SJCRH30 (cell line): ENCODE data around the gene UBE2D2. TPM values are rescaled to one million over a fixed set of nuclear protein-coding genes. Genes with fewer than 3 reads are reported as not detected.

Source experiments
- DNase-seq, 2 experiments: peaks; one replicate each; pipeline ENCODE4 v3.0.0-alpha.2; 2015 to 2020
- H3K27ac ChIP-seq: fragments of 250-450 bp; sonication (Bioruptor Pico); 2 replicates; pipeline ENCODE4 v1.5.1; 2020; ENCODE audit warnings: mild to moderate bottlenecking, moderate library complexity
- H3K27me3 ChIP-seq: fragments of 250-450 bp; sonication (Bioruptor Pico); 2 replicates; pipeline ENCODE4 v1.5.1; 2020; ENCODE audit warnings: mild to moderate bottlenecking, moderate library complexity
- H3K36me3 ChIP-seq: fragments of 250-450 bp; sonication (Bioruptor Pico); 2 replicates; pipeline ENCODE4 v1.5.1; 2020; ENCODE audit warnings: mild to moderate bottlenecking, moderate library complexity
- H3K4me1 ChIP-seq: fragments of 250-450 bp; sonication (Bioruptor Pico); 2 replicates; pipeline ENCODE4 v1.5.1; 2020; ENCODE audit warnings: mild to moderate bottlenecking, moderate library complexity
- H3K4me3 ChIP-seq: fragments of 250-450 bp; sonication (Bioruptor Pico); 2 replicates; pipeline ENCODE4 v1.5.1; 2020; ENCODE audit warnings: mild to moderate bottlenecking, moderate library complexity
- H3K9me3 ChIP-seq: fragments of 250-450 bp; sonication (Bioruptor Pico); replicated peaks from 2 replicates; pipeline ENCODE4 v1.5.1; 2020; ENCODE audit warnings: mild to moderate bottlenecking, moderate library complexity
- total RNA-seq: library from RNA; depleted of rRNA; stranded (reverse); fragments of >200 nt; shearing (Covaris generic); gene quantifications from 2 replicates; pipeline ENCODE4 v1.2.3, GENCODE V29; 2014; rRNA removed

The UBE2D2 gene
- total RNA-seq, 1 experiment from 2014 or later = 106 TPM

- Histone ChIP-seq H3K4me1 (peaks cover 55% of the 10 kb centered on the region), H3K27ac (peak overlapping the region; percentile 74), H3K4me3 (no peak overlapping the region; the same call in 1 of the 2 replicates), H3K27me3 (no peaks in the 10 kb centered on the region), H3K36me3 (peaks cover 5% of the 10 kb centered on the region; the same call in 1 of the 2 replicates), H3K9me3 (no peaks in the 10 kb centered on the region)
- DNase-seq = peak in 1 of 2 experiments; percentile 52
Measured at GRCh38 chr5:139668924-139669661, 108.0 kb downstream of the UBE2D2 start.

DNA sequence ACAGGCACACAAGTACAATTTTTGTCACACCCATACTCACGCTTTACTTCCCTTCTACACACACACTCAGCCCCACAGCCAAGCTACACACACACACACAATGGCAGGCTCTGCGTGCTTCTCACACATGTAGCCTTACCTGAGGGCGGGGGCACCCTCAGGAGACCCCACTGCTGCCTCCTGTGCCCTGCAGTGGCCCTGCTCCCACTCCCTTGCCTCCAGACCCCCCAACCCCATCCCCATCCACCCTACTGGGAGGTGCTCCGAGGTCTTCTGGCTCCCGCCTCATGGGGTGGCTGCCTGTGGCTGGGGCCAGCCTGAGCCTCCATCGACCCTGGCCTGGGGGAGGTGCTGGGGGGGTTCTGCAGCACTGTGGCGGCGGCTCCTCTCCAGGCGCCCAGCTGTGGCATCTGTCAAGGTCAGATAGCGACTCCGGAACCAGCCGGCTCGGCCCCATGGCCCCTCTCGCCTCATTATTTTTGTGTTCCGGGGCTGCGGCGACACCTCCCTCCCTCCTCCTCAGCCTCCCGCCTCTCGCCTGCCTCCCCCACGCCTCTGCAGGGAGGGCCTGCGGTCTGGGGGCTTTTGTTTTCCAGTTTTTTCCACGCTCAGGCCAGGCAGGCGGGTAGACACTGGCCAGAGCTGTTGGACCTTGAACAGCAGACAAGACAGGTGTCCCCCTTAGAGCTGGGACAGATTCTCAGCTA lies 108.7 kb downstream of the UBE2D2 start:
- Histone ChIP-seq H3K9me3 (no peaks in the 10 kb centered on the region), H3K4me3 (peak overlapping the region; percentile 4; the same call in 1 of the 2 replicates), H3K4me1 (peaks cover 58% of the 10 kb centered on the region), H3K36me3 (peaks cover 4% of the 10 kb centered on the region; the same call in 1 of the 2 replicates), H3K27ac (peak overlapping the region; percentile 74), H3K27me3 (no peaks in the 10 kb centered on the region)
- DNase-seq = peak; percentile 79 to 81

GRCh38 chr5:139670369-139671095 lies 109.4 kb downstream of the UBE2D2 start:
- Histone ChIP-seq H3K4me1 (peaks cover 64% of the 10 kb centered on the region), H3K4me3 (no peak overlapping the region), H3K36me3 (peaks cover 2% of the 10 kb centered on the region; the same call in 1 of the 2 replicates), H3K27me3 (no peaks in the 10 kb centered on the region), H3K9me3 (no peaks in the 10 kb centered on the region), H3K27ac (peak overlapping the region; percentile 74)
- peak in 1 of 2 experiments; percentile 55 for DNase-seq

- H3K4me3 ChIP-seq = peak overlapping the region; percentile 21
- no peaks in the 10 kb centered on the region for H3K9me3 ChIP-seq
- peaks cover 67% of the 10 kb centered on the region for H3K4me1 ChIP-seq
- H3K27ac ChIP-seq = peak overlapping the region; percentile 74
- no peaks in the 10 kb centered on the region for H3K27me3 ChIP-seq
- DNase-seq = peak; percentile 83 to 90
- H3K36me3 ChIP-seq = peaks cover 2% of the 10 kb centered on the region; the same call in 1 of the 2 replicates
Measured at GRCh38 chr5:139671096-139671841, 110.1 kb downstream of the UBE2D2 start.

GRCh38 chr5:139675213-139675612 lies 114.1 kb downstream of the UBE2D2 start:
- Histone ChIP-seq H3K9me3 (no peaks in the 10 kb centered on the region), H3K36me3 (peaks cover 7% of the 10 kb centered on the region; the same call in 1 of the 2 replicates), H3K4me3 (no peak overlapping the region), H3K27me3 (no peaks in the 10 kb centered on the region), H3K4me1 (peaks cover 64% of the 10 kb centered on the region), H3K27ac (peak overlapping the region; percentile 4; the same call in 1 of the 2 replicates)
- DNase-seq = no peak

DNA sequence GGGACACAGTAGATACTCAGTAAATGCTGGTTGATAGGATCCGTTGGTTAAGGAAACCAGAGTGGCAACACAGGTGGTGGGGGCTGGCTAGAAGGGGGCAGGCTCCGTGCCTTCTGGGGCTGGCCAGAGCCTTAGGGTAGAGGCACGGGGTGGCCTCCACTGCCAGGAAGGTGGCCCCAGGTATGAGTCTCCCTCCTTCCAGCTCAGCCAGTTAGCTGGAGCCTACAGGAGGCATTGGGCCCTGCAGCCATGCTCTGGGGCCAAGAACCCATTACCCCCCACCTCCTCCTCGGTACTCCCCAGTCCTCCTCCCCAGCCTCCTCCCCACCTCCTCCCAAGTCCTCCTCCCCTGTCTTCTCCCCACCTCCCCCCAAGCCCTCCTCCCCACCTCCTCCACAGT lies 114.7 kb downstream of the UBE2D2 start:
- Histone ChIP-seq H3K9me3 (no peaks in the 10 kb centered on the region), H3K4me1 (peaks cover 58% of the 10 kb centered on the region), H3K4me3 (no peak overlapping the region), H3K36me3 (peaks cover 7% of the 10 kb centered on the region), H3K27me3 (no peaks in the 10 kb centered on the region), H3K27ac (peak overlapping the region; percentile 4; the same call in 1 of the 2 replicates)
- no peak for DNase-seq

GRCh38 chr5:139676406-139676805 lies 115.3 kb downstream of the UBE2D2 start:
- Histone ChIP-seq H3K27ac (peak overlapping the region; percentile 93), H3K9me3 (no peaks in the 10 kb centered on the region), H3K4me3 (no peak overlapping the region), H3K4me1 (peaks cover 52% of the 10 kb centered on the region), H3K27me3 (no peaks in the 10 kb centered on the region), H3K36me3 (peaks cover 11% of the 10 kb centered on the region)
- DNase-seq = peak; percentile 54 to 65

- Histone ChIP-seq H3K4me3 (peak overlapping the region; percentile 8), H3K36me3 (peaks cover 14% of the 10 kb centered on the region), H3K4me1 (peaks cover 45% of the 10 kb centered on the region), H3K27ac (peak overlapping the region; percentile 93), H3K9me3 (no peaks in the 10 kb centered on the region), H3K27me3 (no peaks in the 10 kb centered on the region)
- peak; percentile 84 to 86 for DNase-seq
Measured at GRCh38 chr5:139676951-139677735, 116.0 kb downstream of the UBE2D2 start.

Other genes starting within 250 kb of the UBE2D2 start
- 125 and 131 TPM in 2 replicates for gene PAIP2, start 219.5 kb upstream of the UBE2D2 start, total RNA-seq
- not detected in 2 replicates for gene SLC23A1, start 178.0 kb upstream of the UBE2D2 start, total RNA-seq
- gene MZB1, start 171.4 kb upstream of the UBE2D2 start, total RNA-seq = 0.24 TPM in 1 of 2 replicates, not detected in the other
- gene PROB1, start 166.2 kb upstream of the UBE2D2 start, total RNA-seq = 0.38 and 0.59 TPM in 2 replicates
- 8.2 and 8.8 TPM in 2 replicates for gene SPATA24, start 157.2 kb upstream of the UBE2D2 start, total RNA-seq
- gene DNAJC18, start 121.8 kb upstream of the UBE2D2 start, total RNA-seq = 19.7 and 19.8 TPM in 2 replicates
- gene ECSCR, start 98.6 kb upstream of the UBE2D2 start, total RNA-seq = 0.14 TPM in 1 of 2 replicates, not detected in the other
- gene SMIM33, start 90.3 kb upstream of the UBE2D2 start, total RNA-seq = not detected in 2 replicates
- gene STING1, start 78.6 kb upstream of the UBE2D2 start, total RNA-seq = 13.2 and 15.0 TPM in 2 replicates
- gene CXXC5, start 87.0 kb downstream of the UBE2D2 start, total RNA-seq = 76.8 and 81.4 TPM in 2 replicates
- not detected in 2 replicates for gene PSD2, start 234.5 kb downstream of the UBE2D2 start, total RNA-seq